Measurements from ENCODE around the gene BUB3. TPM values are rescaled to one million over a fixed set of nuclear protein-coding genes. Genes with fewer than 3 reads are reported as not detected.

BUB3 gene
- total and polyA plus RNA-seq, 2 of the 4 experiments (the other 2 are of a cell fraction): 215 to 384 TPM

GRCh38 chr10:123143162-123143824 lies 10.9 kb upstream of the BUB3 start:
- no peak for ATAC-seq (ENCODE audit: low read depth)
- H3K36me3 ChIP-seq (ENCODE audit: control insufficient read depth, insufficient read depth, low read length): no peaks in the 10 kb centered on the region
- no peak for DNase-seq
- H3K14ac ChIP-seq (replicated peaks; ENCODE audit: low read depth, low read length): no peak overlapping the region
- ChIA-PET CTCF (no interaction called here), POLR2A (ENCODE audit: unreplicated experiment) (no interaction called here)
- no peaks in the 10 kb centered on the region for H4K20me1 ChIP-seq (ENCODE audit: insufficient read depth, low read length)
- no peak overlapping the region for H2BK120ac ChIP-seq (ENCODE audit: low read depth, low read length)
- no peak for TF ChIP-seq CHD1 (IDR thresholded peaks at IDR 0.05; ENCODE audit: low read depth, low read length)
- H3K56ac ChIP-seq (ENCODE audit: extremely low read depth, insufficient read depth, low read length): no peak overlapping the region
- BruUV-seq (replicated peaks): no TSS peak
- H2AK9ac ChIP-seq (replicated peaks; ENCODE audit: low read depth, low read length, poor library complexity): no peak overlapping the region
- H3K9me1 ChIP-seq (ENCODE audit: insufficient read depth, low read length): no peaks in the 10 kb centered on the region
- no peak overlapping the region for H4K5ac ChIP-seq (ENCODE audit: low read depth, low read length)
- no peak overlapping the region for H3K4ac ChIP-seq (ENCODE audit: low read depth, low read length)
- no peak overlapping the region for H4K91ac ChIP-seq (ENCODE audit: insufficient read depth, low read depth, low read length)
- no peak overlapping the region for H3K4me2 ChIP-seq (ENCODE audit: low read depth, low read length)
- intact Hi-C loops (cut with micrococcal nuclease) (no loop called here), dilution Hi-C loops (cut with HindIII; ENCODE audit: low sequenced_read_pairs, unreplicated experiment) (no loop called here), in situ Hi-C loops (cut with MboI; ENCODE audit: low sequenced_read_pairs) (loop anchor here (25.0 kb wide), 1 partner anchor 1244 kb away; no protein-coding TSS in a partner anchor)
- H3K9me3 ChIP-seq (ENCODE audit: control insufficient read depth, insufficient read depth, low read length): peaks cover 8% of the 10 kb centered on the region
- H3K27me3 ChIP-seq (ENCODE audit: control insufficient read depth, insufficient read depth, low read length): peaks cover 99% of the 10 kb centered on the region
- no peak overlapping the region for H2AFZ ChIP-seq (replicated peaks; ENCODE audit: low read length, poor library complexity)
- no peak overlapping the region for H3K27ac ChIP-seq (ENCODE audit: insufficient read depth, low read length)
- 8% methylated on average over 12 of the region's 33 CpGs; no CpG with 5 or more reads in 1 of the 2 experiments for WGBS, 2 experiments (ENCODE audit: extremely low coverage in 2 of 2, insufficient read length in 1 of 2)
- H3K4me3 ChIP-seq (ENCODE audit: insufficient read depth, low read depth, low read length): no peak overlapping the region
- no peak overlapping the region for H2BK15ac ChIP-seq (ENCODE audit: low read depth, low read length)
- H2BK5ac ChIP-seq (ENCODE audit: low read depth, low read length, poor library complexity, severe bottlenecking): no peak overlapping the region
- H2BK20ac ChIP-seq (ENCODE audit: low read depth, low read length): no peak overlapping the region
- H3K79me1 ChIP-seq (ENCODE audit: low read depth in 1 of 2, low read length in 2 of 2): no peaks in the 10 kb centered on the region
- H2AK5ac ChIP-seq (ENCODE audit: low read depth, low read length): no peak overlapping the region
- no peak overlapping the region for H3K9ac ChIP-seq (ENCODE audit: low read depth, low read length)
- H3K18ac ChIP-seq (ENCODE audit: low read depth, low read length): no peak overlapping the region
- no peaks in the 10 kb centered on the region for H3K4me1 ChIP-seq (ENCODE audit: control insufficient read depth, insufficient read depth, low read length)
- H3K23ac ChIP-seq (ENCODE audit: low read depth, low read length): no peak overlapping the region
- no peak overlapping the region for H4K8ac ChIP-seq (ENCODE audit: low read depth in 2 of 2, low read length in 2 of 2)

Measured in IMR-90 (cell line).